ENCODE results near the gene ZNF48. TPM values are rescaled to one million over a fixed set of nuclear protein-coding genes. Genes with fewer than 3 reads are reported as not detected.
A peak's percentile ranks its signal among the peaks of the same experiment; 100 is the strongest.

The ZNF48 gene
- polyA plus RNA-seq, 1 donor from 2014 or later = 42.3 TPM

GRCh38 chr16:30366511-30366910 is 28.7 kb upstream of the ZNF48 start:
- H3K4me3 ChIP-seq (ENCODE audit: low read length) = peak overlapping the region; percentile 97
- H3K9me3 ChIP-seq (ENCODE audit: low read length) = no peaks in the 10 kb centered on the region
- peak overlapping the region; percentile 13 for H3K4me2 ChIP-seq (ENCODE audit: low read length)
- no peaks in the 10 kb centered on the region for H3K36me3 ChIP-seq (ENCODE audit: insufficient read depth, low read length)
- H2AFZ ChIP-seq (ENCODE audit: low read depth, low read length) = no peak overlapping the region
- peaks cover 24% of the 10 kb centered on the region for H4K20me1 ChIP-seq (ENCODE audit: insufficient read depth)
- no peaks in the 10 kb centered on the region for H3F3A ChIP-seq (ENCODE audit: insufficient read depth, low read length, poor library complexity, severe bottlenecking)
- TF ChIP-seq REST (IDR thresholded peaks at IDR 0.05; ENCODE audit: borderline replicate concordance) = no peak
- no peak for TF ChIP-seq RAD21 (conservative IDR thresholded peaks at IDR 0.05)
- TF ChIP-seq, protein P1, sequence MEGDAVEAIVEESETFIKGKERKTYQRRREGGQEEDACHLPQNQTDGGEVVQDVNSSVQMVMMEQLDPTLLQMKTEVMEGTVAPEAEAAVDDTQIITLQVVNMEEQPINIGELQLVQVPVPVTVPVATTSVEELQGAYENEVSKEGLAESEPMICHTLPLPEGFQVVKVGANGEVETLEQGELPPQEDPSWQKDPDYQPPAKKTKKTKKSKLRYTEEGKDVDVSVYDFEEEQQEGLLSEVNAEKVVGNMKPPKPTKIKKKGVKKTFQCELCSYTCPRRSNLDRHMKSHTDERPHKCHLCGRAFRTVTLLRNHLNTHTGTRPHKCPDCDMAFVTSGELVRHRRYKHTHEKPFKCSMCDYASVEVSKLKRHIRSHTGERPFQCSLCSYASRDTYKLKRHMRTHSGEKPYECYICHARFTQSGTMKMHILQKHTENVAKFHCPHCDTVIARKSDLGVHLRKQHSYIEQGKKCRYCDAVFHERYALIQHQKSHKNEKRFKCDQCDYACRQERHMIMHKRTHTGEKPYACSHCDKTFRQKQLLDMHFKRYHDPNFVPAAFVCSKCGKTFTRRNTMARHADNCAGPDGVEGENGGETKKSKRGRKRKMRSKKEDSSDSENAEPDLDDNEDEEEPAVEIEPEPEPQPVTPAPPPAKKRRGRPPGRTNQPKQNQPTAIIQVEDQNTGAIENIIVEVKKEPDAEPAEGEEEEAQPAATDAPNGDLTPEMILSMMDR (IDR thresholded peaks at IDR 0.05; ENCODE audit: poor library complexity, severe bottlenecking) = no peak
- TF ChIP-seq TAF1 (IDR thresholded peaks at IDR 0.05; ENCODE audit: low read depth) = no peak
- no peak for TF ChIP-seq POLR2AphosphoS5 (IDR thresholded peaks at IDR 0.05)
- TF ChIP-seq EP300 (conservative IDR thresholded peaks at IDR 0.05; ENCODE audit: poor library complexity, severe bottlenecking) = no peak
- TF ChIP-seq MXI1 (conservative IDR thresholded peaks at IDR 0.05; ENCODE audit: poor library complexity, severe bottlenecking) = no peak
- TF ChIP-seq SMC3 (conservative IDR thresholded peaks at IDR 0.05; ENCODE audit: poor library complexity) = no peak
- TF ChIP-seq EZH2 (IDR thresholded peaks at IDR 0.05; ENCODE audit: borderline replicate concordance, insufficient read depth, low read length, poor library complexity, severe bottlenecking) = no peak
- H3K79me2 ChIP-seq (replicated peaks; ENCODE audit: insufficient read depth, low read length) = peaks cover 46% of the 10 kb centered on the region
- no peak overlapping the region for H3K27ac ChIP-seq (ENCODE audit: low read length)
- H3K9ac ChIP-seq (ENCODE audit: low read length) = no peak overlapping the region
- H3K27me3 ChIP-seq (ENCODE audit: insufficient read depth, low read depth, low read length) = no peaks in the 10 kb centered on the region
- H3K9me2 ChIP-seq (ENCODE audit: insufficient read depth, low read length) = no peaks in the 10 kb centered on the region

DNA sequence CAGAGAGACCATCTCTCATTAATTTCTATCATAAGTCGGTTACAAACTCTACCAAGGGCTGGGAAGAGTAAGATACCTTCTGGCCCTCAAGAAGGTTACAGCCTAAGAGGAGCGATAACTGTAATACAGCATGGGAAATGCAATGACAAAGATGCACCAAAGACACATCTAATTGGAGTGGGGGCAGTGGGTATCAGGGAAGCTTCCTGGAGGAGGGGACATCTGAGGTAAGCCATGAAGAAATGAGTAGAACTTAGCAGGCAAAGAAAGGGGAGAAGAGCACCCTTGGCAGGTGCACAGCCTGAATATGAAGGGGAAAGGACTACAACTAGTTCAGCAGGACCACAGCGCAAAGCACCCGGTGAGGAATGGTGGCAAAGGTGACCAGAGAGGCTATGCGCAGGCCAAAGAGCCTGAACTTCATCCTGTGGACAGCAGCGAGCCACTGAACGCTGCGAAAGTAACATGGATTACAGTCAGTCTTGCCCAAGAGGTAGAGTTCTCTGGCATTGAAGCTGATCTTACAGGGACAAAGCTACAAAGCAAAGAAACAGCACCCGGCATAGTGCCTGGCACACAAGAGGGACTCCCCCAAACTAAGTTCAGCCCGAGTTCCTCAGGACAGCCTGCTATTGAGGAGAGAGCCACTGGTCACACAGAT is 27.7 kb upstream of the ZNF48 start:
- Histone ChIP-seq H3K36me3 (ENCODE audit: insufficient read depth, low read length) (no peaks in the 10 kb centered on the region), H3K27ac (ENCODE audit: low read length) (no peak overlapping the region), H3F3A (ENCODE audit: insufficient read depth, low read length, poor library complexity, severe bottlenecking) (no peaks in the 10 kb centered on the region), H4K20me1 (ENCODE audit: insufficient read depth) (peaks cover 24% of the 10 kb centered on the region), H3K27me3 (ENCODE audit: insufficient read depth, low read depth, low read length) (no peaks in the 10 kb centered on the region), H3K79me2 (replicated peaks; ENCODE audit: insufficient read depth, low read length) (peaks cover 46% of the 10 kb centered on the region), H3K9me3 (ENCODE audit: low read length) (no peaks in the 10 kb centered on the region), H3K9me2 (ENCODE audit: insufficient read depth, low read length) (no peaks in the 10 kb centered on the region), H3K4me2 (ENCODE audit: low read length) (peak overlapping the region; percentile 98), H2AFZ (ENCODE audit: low read depth, low read length) (no peak overlapping the region), H3K4me3 (ENCODE audit: low read length) (peak overlapping the region; percentile 97), H3K9ac (ENCODE audit: low read length) (peak overlapping the region; percentile 85)
- TF ChIP-seq EZH2 (IDR thresholded peaks at IDR 0.05; ENCODE audit: borderline replicate concordance, insufficient read depth, low read length, poor library complexity, severe bottlenecking) = no peak
- TF ChIP-seq REST (IDR thresholded peaks at IDR 0.05; ENCODE audit: borderline replicate concordance) = no peak
- TF ChIP-seq MXI1 (conservative IDR thresholded peaks at IDR 0.05; ENCODE audit: poor library complexity, severe bottlenecking) = no peak
- TF ChIP-seq RAD21 (conservative IDR thresholded peaks at IDR 0.05) = no peak
- no peak for TF ChIP-seq EP300 (conservative IDR thresholded peaks at IDR 0.05; ENCODE audit: poor library complexity, severe bottlenecking)
- no peak for TF ChIP-seq SMC3 (conservative IDR thresholded peaks at IDR 0.05; ENCODE audit: poor library complexity)
- TF ChIP-seq, protein P1 (IDR thresholded peaks at IDR 0.05; ENCODE audit: poor library complexity, severe bottlenecking) = no peak
- TF ChIP-seq TAF1 (IDR thresholded peaks at IDR 0.05; ENCODE audit: low read depth) = no peak
- no peak for TF ChIP-seq POLR2AphosphoS5 (IDR thresholded peaks at IDR 0.05)
